ENCODE measurements around the gene AKIP1. TPM values are rescaled to one million over a fixed set of nuclear protein-coding genes. Genes with fewer than 3 reads are reported as not detected.
"Not testable (repeated sequence)": the region's sequence is repeated elsewhere in the genome, so short reads cannot be mapped to it uniquely, and the experiment has no call there.

Gene AKIP1
- polyA plus RNA-seq, 4 donors: 20.8 to 21.6 (median 21.3) TPM

- no peak for DNase-seq (ENCODE audit: low read depth in 4 of 4, low spot score in 3 of 4)
These were observed 3.7 kb downstream of the AKIP1 start for GRCh38 chr11:8914661-8915018.

DNA sequence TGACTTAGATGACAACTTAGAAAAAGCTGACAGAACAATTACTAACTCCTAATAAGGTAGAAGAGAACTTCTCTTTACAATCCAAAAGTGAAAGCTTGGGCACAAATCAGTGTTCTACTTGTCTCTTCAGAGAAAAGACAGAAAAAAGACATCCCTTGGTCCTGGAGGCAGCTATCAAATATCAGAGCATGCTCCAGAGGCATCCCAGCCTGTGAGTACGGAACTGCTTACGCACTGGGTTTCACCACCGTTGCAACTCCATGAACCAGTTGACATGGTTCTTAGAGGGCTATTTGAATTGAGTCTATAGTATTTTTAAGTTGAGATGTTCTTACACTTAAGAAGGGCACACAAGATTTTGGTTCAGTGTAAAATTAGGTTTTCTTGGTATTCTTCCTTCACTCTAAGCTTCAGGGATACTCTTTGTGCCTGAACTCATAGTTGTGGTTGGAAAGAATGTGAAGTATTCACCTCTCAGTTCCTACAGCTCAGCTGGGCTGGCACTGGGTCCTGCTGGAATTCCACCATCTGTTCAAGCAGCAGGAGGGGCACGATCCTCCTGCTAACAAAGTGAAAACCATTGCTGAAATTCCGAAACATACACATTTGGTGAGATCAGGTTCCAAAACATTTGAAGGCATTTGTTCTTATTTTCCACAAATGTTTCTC, 6.3 kb downstream of the AKIP1 start:
- DNase-seq (ENCODE audit: low read depth in 4 of 4, low spot score in 3 of 4): no peak

DNA sequence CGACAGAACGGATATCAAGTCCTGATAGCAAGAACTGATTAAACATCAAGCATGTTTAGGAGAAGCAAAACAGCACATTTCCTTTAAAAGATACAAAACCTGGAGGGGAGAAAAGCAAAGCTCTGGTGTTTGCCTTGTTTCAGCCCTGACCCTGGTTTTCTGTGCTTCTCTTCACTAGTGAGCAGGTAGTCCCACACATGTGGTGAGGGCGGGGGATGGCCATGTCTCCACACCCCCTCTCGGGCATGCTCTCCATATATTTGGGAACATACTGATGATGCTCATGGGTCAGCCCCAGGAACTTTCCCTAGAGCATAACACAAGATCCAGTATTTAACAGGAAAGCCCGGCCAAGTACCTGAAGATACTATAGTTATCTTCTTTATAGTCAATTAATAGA, 11.7 kb downstream of the AKIP1 start:
- DNase-seq (ENCODE audit: low read depth in 4 of 4, low spot score in 3 of 4): no peak

DNA sequence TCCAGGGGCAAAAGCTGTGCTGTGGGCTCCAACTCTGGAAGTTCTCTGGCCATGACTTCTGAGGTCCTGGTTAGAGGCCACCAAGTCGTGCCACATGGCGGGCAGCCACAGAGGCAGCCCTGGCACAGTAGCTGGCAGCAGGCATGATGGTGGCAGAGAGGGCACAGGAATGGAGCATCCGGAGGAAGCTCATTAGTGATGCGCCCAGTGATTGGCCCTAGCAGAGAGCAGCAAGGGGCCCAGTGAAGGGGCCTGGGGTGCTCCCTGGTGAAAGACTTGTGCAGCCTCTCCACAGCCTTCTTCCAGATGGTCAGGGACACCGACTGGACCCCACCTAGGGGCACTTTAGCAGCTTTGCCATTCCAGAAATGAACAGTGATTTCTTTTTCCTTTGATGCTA, 14.7 kb downstream of the AKIP1 start:
- no peak for DNase-seq (ENCODE audit: low read depth in 4 of 4, low spot score in 3 of 4)

DNA sequence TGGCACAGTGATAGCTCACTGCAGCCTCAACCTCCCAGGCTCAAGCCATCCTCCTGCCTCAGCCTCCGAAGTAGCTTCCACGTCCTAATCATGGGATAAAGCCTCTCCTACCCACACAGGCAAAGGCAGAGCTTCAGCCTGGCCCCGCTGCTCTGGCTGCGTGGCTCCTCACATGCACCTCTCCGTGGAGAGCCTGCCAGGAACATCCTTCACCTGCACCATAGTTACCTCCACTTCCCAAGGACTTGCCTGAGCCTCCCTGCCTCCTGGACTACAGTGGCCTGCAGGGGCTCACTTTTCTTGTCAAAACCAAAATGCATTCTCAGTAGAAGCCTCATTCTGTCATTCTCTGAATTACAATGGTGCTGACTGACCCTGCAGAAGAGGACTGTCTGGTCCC, 15.2 kb downstream of the AKIP1 start:
- no peak for DNase-seq (ENCODE audit: low read depth in 4 of 4, low spot score in 3 of 4)

GRCh38 chr11:8927233-8927632, 16.2 kb downstream of the AKIP1 start:
- no peak for DNase-seq (ENCODE audit: low read depth in 4 of 4, low spot score in 3 of 4)

DNA sequence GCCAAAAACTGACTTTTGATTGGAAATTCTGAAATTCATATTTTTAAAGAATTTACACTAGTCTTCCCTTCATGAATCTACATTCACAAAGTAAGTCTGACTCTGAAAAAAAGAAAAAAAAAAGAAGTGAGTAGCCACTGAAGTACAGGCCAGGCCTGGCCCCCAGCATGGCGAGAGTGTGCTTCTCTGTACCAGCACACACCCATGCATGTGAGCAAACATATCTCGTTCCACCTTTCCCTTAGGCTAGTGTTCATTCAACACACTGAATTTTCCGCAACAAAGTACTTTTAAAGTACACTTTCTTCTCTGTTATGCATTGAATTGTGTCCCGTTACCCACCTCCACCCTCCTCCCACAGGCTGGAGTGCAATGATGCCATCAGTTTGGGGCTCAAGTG, 17.2 kb downstream of the AKIP1 start:
- no peak for DNase-seq (ENCODE audit: low read depth in 4 of 4, low spot score in 3 of 4)

GRCh38 chr11:8928981-8929615, 18.1 kb downstream of the AKIP1 start:
- DNase-seq (ENCODE audit: low read depth in 4 of 4, low spot score in 3 of 4): no peak

DNA sequence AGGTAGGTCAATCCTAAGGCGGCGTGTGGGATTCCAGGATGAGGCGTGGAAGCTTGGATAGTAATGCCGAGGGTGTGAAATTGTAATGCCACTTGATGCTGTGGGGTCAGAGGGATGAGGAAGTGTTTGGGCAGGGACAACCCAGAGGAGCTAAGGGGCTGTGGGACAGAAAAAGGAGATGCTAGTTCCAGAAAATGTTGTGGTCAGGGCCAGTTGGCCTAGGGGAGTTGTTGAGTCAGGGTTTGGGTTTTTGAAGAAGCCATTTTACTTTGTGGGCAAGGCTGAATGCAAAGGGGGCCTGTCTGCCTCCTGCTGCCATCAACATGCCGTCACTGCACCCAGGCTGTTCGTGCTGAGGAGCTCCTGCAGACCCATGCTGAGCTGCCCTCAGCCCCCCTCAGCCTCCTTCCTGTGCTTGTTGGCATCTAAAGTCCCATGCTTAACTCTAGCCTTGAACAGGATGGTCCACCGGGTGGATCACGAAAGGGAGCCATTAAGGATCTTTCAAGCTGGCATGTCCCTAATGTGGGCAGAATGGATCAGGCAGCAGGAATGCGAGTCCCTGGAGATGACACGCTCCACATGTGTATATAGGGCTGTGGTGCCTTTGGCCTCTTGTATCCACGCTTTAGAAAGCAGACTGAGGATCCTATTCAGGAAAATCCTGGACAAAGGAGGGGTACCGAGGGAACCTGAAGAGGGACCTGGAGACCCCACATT, 19.6 kb downstream of the AKIP1 start:
- DNase-seq (ENCODE audit: low read depth in 4 of 4, low spot score in 3 of 4): no peak

DNA sequence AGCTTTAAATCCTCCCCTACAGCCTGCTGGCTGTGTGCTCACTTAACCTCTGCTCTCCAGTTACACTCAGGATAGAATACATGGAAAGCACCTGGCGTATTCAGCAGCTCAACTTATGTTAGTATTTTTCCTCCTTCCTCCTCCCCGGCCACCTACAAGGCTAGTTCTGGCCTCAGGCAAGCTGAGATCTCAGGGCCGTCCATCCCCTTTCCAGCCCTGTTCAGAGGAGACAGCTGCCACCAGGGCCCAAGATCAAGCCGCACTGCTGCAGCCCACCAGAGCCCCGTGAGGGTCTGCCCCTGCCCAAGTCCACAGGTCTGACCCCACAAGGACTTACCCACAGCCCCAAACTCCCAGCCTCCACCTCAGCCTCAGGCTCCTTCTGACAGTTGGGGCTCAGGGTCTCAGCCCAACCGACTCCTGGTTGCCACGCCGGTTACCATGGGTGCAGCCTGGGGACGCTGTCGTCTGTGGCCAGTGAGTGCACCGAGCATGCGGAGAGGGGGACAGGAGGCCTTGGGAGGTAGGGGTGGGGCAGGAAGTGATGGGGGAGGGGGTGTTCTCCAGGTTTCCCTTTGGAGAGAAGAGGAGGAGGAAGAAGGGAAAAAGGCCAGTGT, 21.7 kb downstream of the AKIP1 start, which contains the start of gene C11orf16:
C11orf16 (minus strand) TSS at position 384 of the 617 bp plus-strand sequence. CDS start 639 bp downstream, outside the sequence.
- DNase-seq (ENCODE audit: low read depth in 4 of 4, low spot score in 3 of 4): no peak

DNA sequence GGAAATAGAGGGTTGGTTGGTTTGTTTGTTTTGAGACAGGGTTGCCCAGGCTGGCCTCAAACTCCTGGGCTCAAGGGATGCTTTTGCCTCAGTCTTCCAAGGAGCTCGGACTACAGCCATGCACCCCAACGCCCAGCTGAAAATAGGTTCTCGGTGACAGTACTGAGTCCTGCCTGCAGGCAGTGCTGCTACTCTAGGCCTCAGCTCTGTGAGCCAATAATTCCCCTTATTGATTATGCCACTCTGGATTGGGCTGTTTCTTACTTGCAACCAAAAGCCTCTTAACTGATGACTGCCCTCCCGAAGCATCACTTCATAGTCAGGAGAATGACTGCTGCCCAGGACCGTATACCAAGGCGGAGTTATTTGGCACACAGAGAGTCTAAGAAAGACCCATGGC, 22.9 kb downstream of the AKIP1 start:
- no peak for DNase-seq (ENCODE audit: low read depth in 4 of 4, low spot score in 3 of 4)

DNA sequence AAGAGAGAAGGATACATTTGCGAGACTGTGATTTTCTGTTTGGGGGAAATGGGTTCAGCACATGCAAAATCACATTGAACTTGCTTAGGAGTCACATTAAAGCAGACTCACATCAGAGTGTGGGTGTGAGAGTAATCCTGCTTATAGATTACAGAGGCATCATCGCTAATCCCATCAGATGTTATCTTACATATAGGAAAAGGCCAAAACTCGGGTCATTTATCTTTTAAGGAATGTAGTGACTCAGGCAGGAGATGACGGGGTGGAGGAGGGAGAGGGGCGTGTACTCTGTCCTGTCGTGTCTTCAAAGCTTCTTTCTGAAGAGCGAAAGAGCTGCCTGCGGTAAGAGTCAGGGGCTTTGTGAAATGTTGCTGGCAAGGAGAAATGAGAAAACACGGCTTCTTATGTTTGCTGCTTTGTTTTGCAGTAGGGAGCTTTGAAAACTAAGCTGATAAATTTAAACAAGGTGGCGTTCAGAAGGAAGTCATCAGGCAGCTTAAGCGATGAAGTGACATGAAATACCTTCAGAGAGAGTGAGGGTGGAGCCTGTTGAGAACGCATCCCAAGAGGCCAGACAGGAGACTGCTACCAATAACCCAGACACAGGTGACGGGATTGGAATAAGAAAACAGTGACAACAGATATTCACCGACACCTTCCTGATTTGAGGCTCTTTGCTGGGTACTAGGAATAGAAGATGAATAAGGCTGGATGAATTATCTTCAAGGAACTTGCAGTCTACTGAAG, 23.9 kb downstream of the AKIP1 start:
- DNase-seq (ENCODE audit: low read depth in 4 of 4, low spot score in 3 of 4): no peak

DNA sequence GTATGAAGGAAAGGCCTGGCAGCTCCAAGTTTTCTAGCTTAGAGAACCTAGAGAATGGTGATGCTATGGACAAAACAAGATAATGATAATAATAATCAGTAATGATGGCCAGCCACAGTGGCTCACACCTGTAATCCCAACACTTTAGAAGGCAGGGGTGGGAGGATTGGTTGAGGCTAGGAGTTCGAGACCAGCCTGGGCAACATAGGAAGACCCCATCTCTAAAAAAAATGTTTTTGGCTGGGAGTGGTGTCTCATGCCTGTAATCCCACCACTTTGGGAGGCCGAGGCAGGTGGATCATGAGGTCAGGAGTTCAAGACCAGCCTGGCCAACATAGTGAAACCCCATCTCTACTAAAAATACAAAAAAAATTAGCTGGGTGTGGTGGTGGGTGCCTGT, 24.8 kb downstream of the AKIP1 start:
- DNase-seq (ENCODE audit: low read depth in 4 of 4, low spot score in 3 of 4): not testable (repeated sequence)

GRCh38 chr11:8937159-8937558, 26.2 kb downstream of the AKIP1 start:
- DNase-seq (ENCODE audit: low read depth in 4 of 4, low spot score in 3 of 4): no peak

- no peak for DNase-seq (ENCODE audit: low read depth in 4 of 4, low spot score in 3 of 4)
These were observed 26.7 kb downstream of the AKIP1 start for GRCh38 chr11:8937659-8938058.

GRCh38 chr11:8941341-8942103, 30.5 kb downstream of the AKIP1 start:
- DNase-seq (ENCODE audit: low read depth in 4 of 4, low spot score in 3 of 4): no peak

DNA sequence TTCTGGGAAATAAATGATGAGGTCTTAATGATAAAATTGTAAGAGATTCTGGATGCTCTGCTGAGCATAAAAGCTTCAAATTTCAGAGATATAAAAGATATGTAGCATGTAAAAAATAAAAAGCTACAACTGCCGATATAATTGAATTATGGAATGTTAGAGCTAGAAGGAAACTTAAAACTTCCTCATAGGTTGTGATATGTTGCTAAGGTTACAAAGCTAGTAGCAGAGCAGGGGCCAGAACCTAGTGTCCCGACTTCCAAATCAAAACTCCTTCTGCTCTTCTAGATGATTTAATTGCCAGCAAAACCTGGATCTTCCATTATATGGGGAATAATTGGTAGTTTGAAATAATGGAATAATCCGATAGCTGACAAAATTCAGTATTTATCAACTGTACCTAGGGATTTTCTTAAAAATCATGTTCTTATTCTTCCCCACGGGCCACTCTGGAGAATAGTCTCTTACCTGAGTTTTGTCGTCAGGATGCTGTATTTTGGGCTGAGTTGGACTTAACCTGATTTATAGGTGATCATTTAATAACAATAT, 31.6 kb downstream of the AKIP1 start, which contains the start of gene ASCL3:
ASCL3 (minus strand) TSS at position 499 of the 549 bp plus-strand sequence. CDS start 4,855 bp downstream, outside the sequence.
- no peak for DNase-seq (ENCODE audit: low read depth in 4 of 4, low spot score in 3 of 4)

GRCh38 chr11:8947230-8947943, 36.4 kb downstream of the AKIP1 start:
- no peak for DNase-seq (ENCODE audit: low read depth in 4 of 4, low spot score in 3 of 4)

GRCh38 chr11:8948886-8949285, 37.9 kb downstream of the AKIP1 start:
- no peak for DNase-seq (ENCODE audit: low read depth in 4 of 4, low spot score in 3 of 4)
